Testis (tissue), 2 donors: ENCODE measurements around the gene NDNF.

Experiments
- CTCF ChIP-seq, 3 experiments: fragments of 450-650 bp in 2 of 3; fragments of 200-600 bp in 1 of 3; sonication (generic) in 1 of 3; IDR thresholded peaks; one replicate each; pipeline ENCODE4 v1.5.1; 2016 to 2019; ENCODE audit warnings: antibody characterized with exemption in 3 of 3, mild to moderate bottlenecking in 2 of 3, moderate library complexity in 1 of 3
- POLR2A ChIP-seq: fragments of 450-650 bp; IDR thresholded peaks from one replicate; pipeline ENCODE4 v1.6.1; 2017; ENCODE audit warnings: antibody characterized with exemption, mild to moderate bottlenecking, moderate library complexity

DNA sequence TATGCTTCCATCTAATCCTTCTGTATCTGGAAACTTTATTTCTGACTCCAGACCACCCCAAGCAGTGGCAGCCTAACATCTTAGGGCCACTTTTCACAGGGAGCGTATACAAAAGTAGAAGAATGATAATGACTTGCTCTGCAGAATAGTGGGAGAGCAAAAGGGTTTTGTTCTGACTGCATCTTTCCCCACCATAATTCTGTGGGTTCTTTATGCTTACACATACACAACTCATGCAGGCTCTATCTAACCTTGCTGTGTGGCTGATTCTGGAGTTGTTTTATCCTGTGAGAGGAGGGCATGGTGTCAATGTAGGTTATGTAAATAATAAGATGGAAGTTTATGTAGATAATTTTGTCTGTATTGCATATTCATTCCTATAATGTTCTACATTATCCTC lies 42.4 kb upstream of the NDNF start:
- TF ChIP-seq CTCF (IDR thresholded peaks at IDR 0.05) (no peak), POLR2A (no peak)
